Endothelial cell of umbilical vein (primary cell): ENCODE data around the gene PXN. TPM values are rescaled to one million over a fixed set of nuclear protein-coding genes. Genes with fewer than 3 reads are reported as not detected.

Source experiments
- BruUV-seq: library from RNA; stranded (reverse); fragments of 400-500 nt; replicated peaks from 2 replicates; lab custom pipeline; 2021; lab: Mats Ljungman, UMichigan
- CTCF ChIA-PET: fragments of 300-600, 350-600 bp; sonication (Branson Sonifier 250); formaldehyde crosslinking; loops from one replicate; lab custom pipeline; 2021; ENCODE audit warnings: antibody characterized with exemption, inconsistent platforms; lab: Charles Lee
- POLR2A ChIA-PET: fragments of 300-600, 350-600 bp; sonication (Branson Sonifier 250); formaldehyde crosslinking; loops from one replicate; lab custom pipeline; 2021; ENCODE audit warnings: antibody characterized with exemption, inconsistent platforms; lab: Charles Lee
- DNase-seq: peaks from one replicate; pipeline ENCODE4 v3.0.0-alpha.2; 2011; ENCODE audit warnings: low read depth, low spot score
- FAIRE-seq: peaks from 2 replicates; lab custom pipeline; 2011; peaks lifted over from hg19 to GRCh38; lab: Jason Lieb, UNC
- H2AFZ ChIP-seq: 2 replicates; pipeline ENCODE4 v1.6.0; 2012; ENCODE audit warnings: low read depth, low read length, control low read depth, inconsistent platforms
- H3K27ac ChIP-seq: 2 replicates; pipeline ENCODE4 v1.5.1; 2011; ENCODE audit warnings: low read depth, mild to moderate bottlenecking, control low read depth, low read length, moderate library complexity; ENCODE audit not compliant: insufficient read depth
- H3K27me3 ChIP-seq, 2 experiments: 2 replicates each; pipeline versions ENCODE4 v1.6.0 to v1.6.1; 2011; ENCODE audit warnings: low read length in 2 of 2, mixed read lengths in 1 of 2; ENCODE audit not compliant: control insufficient read depth in 2 of 2, insufficient read depth in 2 of 2
- H3K36me3 ChIP-seq, 2 experiments: 2 replicates in 1 of 2; 3 replicates in 1 of 2; pipeline ENCODE4 v1.5.1; 2011; ENCODE audit warnings: low read length in 2 of 2, mild to moderate bottlenecking in 1 of 2, moderate library complexity in 1 of 2; ENCODE audit not compliant: control insufficient read depth in 2 of 2, insufficient read depth in 2 of 2; ENCODE audit errors: extremely low read depth in 1 of 2
- H3K4me1 ChIP-seq: 3 replicates; pipeline ENCODE4 v1.5.1; 2011; ENCODE audit warnings: mild to moderate bottlenecking, low read length; ENCODE audit not compliant: control insufficient read depth, insufficient read depth; ENCODE audit errors: extremely low read depth
- H3K4me2 ChIP-seq: 2 replicates; pipeline ENCODE4 v1.6.1; 2011; ENCODE audit warnings: low read length, control low read depth, mixed read lengths; ENCODE audit not compliant: insufficient read depth
- H3K4me3 ChIP-seq, 3 experiments: fragments of 200-600 bp in 1 of 3; sonication (generic), shearing (Covaris generic) in 1 of 3; replicated peaks in 1 of 3; 2 replicates each; pipeline ENCODE4 v1.5.1; 2011 to 2016; ENCODE audit warnings: control low read depth in 3 of 3, low read length in 3 of 3, mild to moderate bottlenecking in 2 of 3, inconsistent platforms in 1 of 3, low read depth in 1 of 3, moderate library complexity in 1 of 3; ENCODE audit not compliant: insufficient read depth in 1 of 3
- H3K79me2 ChIP-seq: 2 replicates; pipeline ENCODE4 v1.6.0; 2012; ENCODE audit warnings: low read length, inconsistent platforms; ENCODE audit not compliant: control insufficient read depth, insufficient read depth
- H3K9ac ChIP-seq: replicated peaks from 2 replicates; pipeline ENCODE3; 2011; ENCODE audit warnings: low read length, control low read depth; ENCODE audit not compliant: insufficient read depth; ENCODE audit errors: extremely low read depth
- H3K9me1 ChIP-seq: replicated peaks from 3 replicates; pipeline ENCODE4 v1.6.0; 2011; ENCODE audit warnings: mild to moderate bottlenecking, low read length; ENCODE audit not compliant: control insufficient read depth, insufficient read depth; ENCODE audit errors: extremely low read depth
- H3K9me3 ChIP-seq: replicated peaks from 2 replicates; pipeline ENCODE4 v1.5.1; 2012; ENCODE audit warnings: low read length, inconsistent platforms; ENCODE audit not compliant: control insufficient read depth, insufficient read depth
- H4K20me1 ChIP-seq: replicated peaks from 2 replicates; pipeline ENCODE3; 2011; ENCODE audit warnings: mild to moderate bottlenecking, low read length; ENCODE audit not compliant: control insufficient read depth, insufficient read depth; ENCODE audit errors: extremely low read depth
- CTCF ChIP-seq, 2 donors: IDR thresholded peaks; 1 replicate in 1 of 2; 2 replicates in 1 of 2; pipeline ENCODE4 v1.5.1; 2011; ENCODE audit warnings: low read length in 2 of 2, mild to moderate bottlenecking in 2 of 2, moderate library complexity in 2 of 2, control low read depth in 1 of 2, inconsistent platforms in 1 of 2, low read depth in 1 of 2; ENCODE audit not compliant: insufficient read depth in 1 of 2; ENCODE audit errors: extremely low read depth in 1 of 2
- FOS ChIP-seq: IDR thresholded peaks from 2 replicates; pipeline ENCODE4 v1.6.1; 2011; ENCODE audit warnings: mild to moderate bottlenecking, low read length, moderate library complexity, borderline replicate concordance; ENCODE audit not compliant: insufficient read depth
- JUN ChIP-seq: IDR thresholded peaks from 2 replicates; pipeline ENCODE4 v1.6.1; 2011; ENCODE audit warnings: borderline replicate concordance, low read depth; ENCODE audit not compliant: insufficient read length, insufficient read depth
- MAX ChIP-seq: IDR thresholded peaks from 2 replicates; pipeline ENCODE4 v1.6.1; 2011; ENCODE audit not compliant: insufficient read depth, insufficient read length
- POLR2A ChIP-seq: IDR thresholded peaks from 2 replicates; pipeline ENCODE4 v1.6.1; 2012; ENCODE audit warnings: low read depth, mild to moderate bottlenecking, control low read depth, low read length
- POLR2AphosphoS5 ChIP-seq: IDR thresholded peaks from 2 replicates; pipeline ENCODE4 v1.6.1; 2012; ENCODE audit warnings: low read depth, mild to moderate bottlenecking, control low read depth, low read length, moderate library complexity; ENCODE audit not compliant: insufficient read depth
- dilution Hi-C: fragments of 300-500 bp; cut with MboI; formaldehyde crosslinking; loops from one replicate; pipeline ENCODE4 v1.15.0; 2019; ENCODE audit warnings: low sequenced_read_pairs; ENCODE audit not compliant: extremely low pct_ligation_motif_present
- intact Hi-C: fragments of 100-400 bp; cut with micrococcal nuclease; formaldehyde crosslinking; loops from one replicate; pipeline ENCODE4 v1.10.0; 2022
- polyA plus RNA-seq, 4 experiments: library from polyadenylated mRNA; depleted of rRNA in 3 of 4; stranded (reverse) in 3 of 4; unstranded in 1 of 4; fragments of >200 nt; gene quantifications; 2 replicates each; pipeline versions ENCODE4 v1.2.1 to v1.2.3, GENCODE V29; 2011 to 2012; ENCODE audit warnings: missing spikeins in 1 of 4
- total RNA-seq: library from RNA; stranded (reverse); gene quantifications from 2 replicates; pipeline ENCODE4 v1.2.3, GENCODE V29; 2021

The PXN gene
- total and polyA plus RNA-seq, 2 donors (not counting 3 experiments of a cell fraction or from before 2014, with no cell fraction given) = 132 to 258 TPM

GRCh38 chr12:120199595-120200306 lies 65.8 kb downstream of the PXN start:
- ChIA-PET CTCF (interaction anchor here (0.9 to 3.5 kb wide), 5 partner anchors 29 to 91 kb away, joined by 3 to 32 read pairs (median 5); partner anchors contain the start of gene PXN), POLR2A (interaction anchor here (0.8 to 3.1 kb wide), 10 partner anchors 9 to 91 kb away, joined by 3 to 141 read pairs (median 31); partner anchors contain the start of genes PXN, RAB35, RNU4-1 and RNU4-2)
- peaks cover 6% of the 10 kb centered on the region for H4K20me1 ChIP-seq
- peaks cover 48% of the 10 kb centered on the region for H3K4me1 ChIP-seq
- H3K9me1 ChIP-seq = no peaks in the 10 kb centered on the region
- no peaks in the 10 kb centered on the region for H3K9me3 ChIP-seq
- peak overlapping the region; percentile 31 to 84 (median 78) for H3K4me3 ChIP-seq
- dilution Hi-C loops (no loop called here), intact Hi-C loops (loop anchor here (2.0 kb wide), 1 partner anchor 57 kb away; no protein-coding TSS in a partner anchor)
- peaks cover 15 to 22% of the 10 kb centered on the region in 2 experiments for H3K36me3 ChIP-seq
- TF ChIP-seq POLR2A (peak; percentile 46), MAX (no peak), FOS (peak; percentile 55), POLR2AphosphoS5 (no peak), JUN (peak; percentile 58), CTCF (IDR thresholded peaks at IDR 0.05; ENCODE audit: extremely low read depth in 1 of 2, insufficient read depth in 1 of 2, low read depth in 1 of 2, low read length in 2 of 2) (no peak)
- H3K27me3 ChIP-seq = no peaks in the 10 kb centered on the region
- peak overlapping the region; percentile 91 for H3K4me2 ChIP-seq
- FAIRE-seq = peak; percentile 65
- no TSS peak for BruUV-seq
- peaks cover 42% of the 10 kb centered on the region for H3K79me2 ChIP-seq
- peak overlapping the region; percentile 88 for H3K9ac ChIP-seq
- H3K27ac ChIP-seq = peak overlapping the region; percentile 34
- peak; percentile 68 for DNase-seq
- no peak overlapping the region for H2AFZ ChIP-seq
